ENCODE data around the gene CLASRP.

The CLASRP gene

GRCh38 chr19:45035755-45036154 is 3.1 kb upstream of the CLASRP start:
- no peak for DNase-seq (ENCODE audit: low read depth in 1 of 2, low spot score in 1 of 2)
- Histone ChIP-seq H3K4me3 (replicated peaks; ENCODE audit: insufficient read depth, low read length) (no peak overlapping the region), H3K27me3 (ENCODE audit: insufficient read depth, poor library complexity, severe bottlenecking) (no peaks in the 10 kb centered on the region), H3K27ac (replicated peaks) (no peak overlapping the region)
- TF ChIP-seq SPI1 (IDR thresholded peaks at IDR 0.05; ENCODE audit: borderline replicate concordance, low read depth) (no peak), POLR2AphosphoS5 (IDR thresholded peaks at IDR 0.05; ENCODE audit: low read depth) (no peak), REST (IDR thresholded peaks at IDR 0.05; ENCODE audit: insufficient replicate concordance, low read depth) (no peak)

- Histone ChIP-seq H3K27me3 (ENCODE audit: insufficient read depth, poor library complexity, severe bottlenecking) (no peaks in the 10 kb centered on the region), H3K27ac (replicated peaks) (no peak overlapping the region), H3K4me3 (replicated peaks; ENCODE audit: insufficient read depth, low read length) (no peak overlapping the region)
- TF ChIP-seq POLR2AphosphoS5 (IDR thresholded peaks at IDR 0.05; ENCODE audit: low read depth): no peak
- TF ChIP-seq GABPA (IDR thresholded peaks at IDR 0.05; ENCODE audit: low read depth): no peak
- no peak for TF ChIP-seq CTCF (IDR thresholded peaks at IDR 0.05; ENCODE audit: insufficient read depth, low read length)
- DNase-seq (ENCODE audit: low read depth in 1 of 2, low spot score in 1 of 2): no peak
These were observed 1.3 kb upstream of the CLASRP start for GRCh38 chr19:45037393-45038169.

GRCh38 chr19:45040059-45040771 is 1.4 kb downstream of the CLASRP start:
- peak; percentile 66 to 83 for DNase-seq (ENCODE audit: low read depth in 1 of 2, low spot score in 1 of 2)
- peak overlapping the region; percentile 90 for H3K4me3 ChIP-seq (replicated peaks; ENCODE audit: insufficient read depth, low read length)
- TF ChIP-seq CTCF (IDR thresholded peaks at IDR 0.05; ENCODE audit: insufficient read depth, low read length) (no peak), POLR2AphosphoS5 (IDR thresholded peaks at IDR 0.05; ENCODE audit: low read depth) (peak; percentile 56; the same call in 1 of the 2 replicates), SPI1 (IDR thresholded peaks at IDR 0.05; ENCODE audit: borderline replicate concordance, low read depth) (peak; percentile 97), GABPA (IDR thresholded peaks at IDR 0.05; ENCODE audit: low read depth) (0 out of 2 replicates have a peak, but pooled peaks have one; percentile 41)
- no peaks in the 10 kb centered on the region for H3K27me3 ChIP-seq (ENCODE audit: insufficient read depth, poor library complexity, severe bottlenecking)
- H3K27ac ChIP-seq (replicated peaks): peak overlapping the region; percentile 90

- H3K4me3 ChIP-seq (replicated peaks; ENCODE audit: insufficient read depth, low read length): peak overlapping the region; percentile 34; the same call in 1 of the 2 replicates
These were observed 2.3 kb downstream of the CLASRP start for GRCh38 chr19:45041125-45041524.

More at GRCh38 chr19:45041125-45041524, 2.3 kb downstream of the CLASRP start:
- DNase-seq (ENCODE audit: low read depth in 1 of 2, low spot score in 1 of 2): no peak
- H3K27me3 ChIP-seq (ENCODE audit: insufficient read depth, poor library complexity, severe bottlenecking): no peaks in the 10 kb centered on the region
- peak overlapping the region; percentile 90 for H3K27ac ChIP-seq (replicated peaks)
- no peak for TF ChIP-seq CTCF (IDR thresholded peaks at IDR 0.05; ENCODE audit: insufficient read depth, low read length)
- no peak for TF ChIP-seq GABPA (IDR thresholded peaks at IDR 0.05; ENCODE audit: low read depth)

Measured in HL-60 (cell line).